ENCODE measurements around the gene DHRS7B. TPM values are rescaled to one million over a fixed set of nuclear protein-coding genes. Genes with fewer than 3 reads are reported as not detected.
A peak's percentile ranks its signal among the peaks of the same experiment; 100 is the strongest.
"Not testable (repeated sequence)": the region's sequence is repeated elsewhere in the genome, so short reads cannot be mapped to it uniquely, and the experiment has no call there.

Gene DHRS7B
- total RNA-seq, 1 experiment from 2014 or later = 28.5 TPM

- DNase-seq (ENCODE audit: low read depth) = no peak
These were observed 18.1 kb upstream of the DHRS7B start for GRCh38 chr17:21108651-21109050.

- no peak for DNase-seq (ENCODE audit: low read depth)
These were observed 13.6 kb upstream of the DHRS7B start for GRCh38 chr17:21113049-21113690.

GRCh38 chr17:21113716-21114115 lies 13.0 kb upstream of the DHRS7B start:
- DNase-seq (ENCODE audit: low read depth) = no peak

GRCh38 chr17:21114791-21115190 lies 12.0 kb upstream of the DHRS7B start:
- not testable (repeated sequence) for DNase-seq (ENCODE audit: low read depth)

GRCh38 chr17:21119247-21119918 lies 7.4 kb upstream of the DHRS7B start:
- peak; percentile 74 for DNase-seq (ENCODE audit: low read depth)

GRCh38 chr17:21119919-21120249 lies 6.9 kb upstream of the DHRS7B start:
- no peak for DNase-seq (ENCODE audit: low read depth)

GRCh38 chr17:21124086-21124485 lies 2.7 kb upstream of the DHRS7B start:
- DNase-seq (ENCODE audit: low read depth) = peak; percentile 23

GRCh38 chr17:21124517-21124916 lies 2.2 kb upstream of the DHRS7B start:
- DNase-seq (ENCODE audit: low read depth) = not testable (repeated sequence)

- DNase-seq (ENCODE audit: low read depth) = no peak
These were observed 902 bp upstream of the DHRS7B start for GRCh38 chr17:21125862-21126261.

- no peak for DNase-seq (ENCODE audit: low read depth)
These were observed 829 bp downstream of the DHRS7B start for GRCh38 chr17:21127509-21128077.

GRCh38 chr17:21129023-21129681 lies 2.4 kb downstream of the DHRS7B start:
- DNase-seq (ENCODE audit: low read depth) = peak; percentile 12

- DNase-seq (ENCODE audit: low read depth) = no peak
These were observed 4.4 kb downstream of the DHRS7B start for GRCh38 chr17:21131137-21131536.

- no peak for DNase-seq (ENCODE audit: low read depth)
These were observed 5.7 kb downstream of the DHRS7B start for GRCh38 chr17:21132428-21132827.

GRCh38 chr17:21134559-21134958 lies 7.8 kb downstream of the DHRS7B start:
- no peak for DNase-seq (ENCODE audit: low read depth)

GRCh38 chr17:21140911-21141310 lies 14.1 kb downstream of the DHRS7B start:
- DNase-seq (ENCODE audit: low read depth) = no peak

- DNase-seq (ENCODE audit: low read depth) = no peak
These were observed 14.6 kb downstream of the DHRS7B start for GRCh38 chr17:21141331-21141730.

GRCh38 chr17:21142065-21142464 lies 15.3 kb downstream of the DHRS7B start:
- DNase-seq (ENCODE audit: low read depth) = not testable (repeated sequence)

- DNase-seq (ENCODE audit: low read depth) = no peak
These were observed 16.9 kb downstream of the DHRS7B start for GRCh38 chr17:21143695-21144094.

GRCh38 chr17:21144299-21144698 lies 17.5 kb downstream of the DHRS7B start:
- not testable (repeated sequence) for DNase-seq (ENCODE audit: low read depth)

- DNase-seq (ENCODE audit: low read depth) = no peak
These were observed 19.7 kb downstream of the DHRS7B start for GRCh38 chr17:21146362-21147015.

GRCh38 chr17:21149621-21150020 lies 22.9 kb downstream of the DHRS7B start:
- no peak for DNase-seq (ENCODE audit: low read depth)

- no peak for DNase-seq (ENCODE audit: low read depth)
These were observed 26.0 kb downstream of the DHRS7B start for GRCh38 chr17:21152731-21153130.

Measured in Daoy (cell line).